HG03442 (cell line): ENCODE results near the gene SAMD1.
A peak's percentile ranks its signal among the peaks of the same experiment; 100 is the strongest.

Source experiments
- ATAC-seq: cut with Tn5 transposase; IDR thresholded peaks from one replicate; pipeline ENCODE4 v1.9.1; 2021; ENCODE audit warnings: mild to moderate bottlenecking, moderate library complexity; ENCODE audit not compliant: unreplicated experiment

SAMD1 gene

DNA sequence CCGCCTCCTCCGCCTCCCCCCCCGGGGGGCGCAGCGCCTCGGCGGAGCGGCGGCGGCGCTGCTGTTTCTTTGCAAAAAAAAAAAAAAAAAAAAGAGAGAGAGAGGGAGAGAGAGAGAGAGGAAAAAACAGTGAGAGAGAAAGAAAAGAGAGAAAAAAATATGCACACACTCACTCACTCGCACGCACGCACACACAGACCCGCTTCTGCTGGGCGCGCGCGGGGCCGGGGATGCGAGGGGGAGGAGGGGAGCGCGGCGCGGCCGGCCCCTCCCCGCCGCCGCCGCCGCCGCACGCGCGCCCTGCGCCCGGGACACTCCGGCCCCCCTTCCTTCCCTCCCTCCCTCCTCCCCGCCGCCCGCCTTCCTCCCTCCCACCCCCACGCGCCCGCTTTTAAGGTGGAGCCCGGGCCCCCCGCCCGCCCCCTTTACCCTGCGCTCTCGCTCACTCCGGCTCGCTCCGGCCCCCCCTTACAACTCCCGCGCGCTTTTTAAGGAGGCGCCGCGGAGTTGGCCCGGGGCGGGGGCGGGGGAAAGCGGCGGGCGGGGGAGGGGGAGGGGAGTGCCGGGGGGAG is at the start of gene SAMD1:
Gene SAMD1, minus strand, starts transcription at position 243 of the 572 bp plus-strand sequence.
- ATAC-seq: peak; percentile 33

- no peak for ATAC-seq
Measured at GRCh38 chr19:14139944-14140343, 49.4 kb upstream of the SAMD1 start.

DNA sequence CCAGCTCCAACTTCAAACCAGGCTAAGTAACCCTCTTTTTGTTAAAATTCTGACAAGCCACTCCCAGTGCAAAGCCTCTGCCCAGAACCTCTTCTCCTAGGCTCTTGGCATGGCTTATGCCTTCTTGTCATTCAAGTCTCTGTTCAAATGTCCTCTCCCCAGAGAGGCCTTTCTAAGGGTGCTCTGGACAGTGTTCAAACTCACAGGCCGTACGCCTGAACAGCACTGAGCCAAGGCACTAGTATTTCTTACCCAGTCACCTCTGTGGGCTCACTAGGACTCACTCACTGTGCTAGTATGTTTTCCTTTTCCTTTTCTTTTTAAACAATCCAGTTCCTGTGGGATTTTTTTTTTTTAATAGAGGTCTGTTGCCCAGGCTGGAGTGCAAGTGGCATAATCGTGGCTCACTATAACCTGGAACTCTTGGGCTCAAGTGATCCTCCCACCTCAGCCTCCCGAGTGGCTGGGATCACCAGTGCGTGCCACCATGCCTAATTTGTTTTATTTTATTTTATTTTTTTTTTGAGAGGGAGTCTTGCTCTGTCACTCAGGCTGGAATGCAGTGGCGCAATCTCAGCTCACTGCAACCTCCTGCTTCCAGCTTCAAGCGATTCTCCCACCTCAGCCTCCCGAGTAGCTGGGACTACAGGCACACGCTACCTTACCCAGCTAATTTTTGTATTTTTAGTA is 48.2 kb upstream of the SAMD1 start:
- no peak for ATAC-seq

DNA sequence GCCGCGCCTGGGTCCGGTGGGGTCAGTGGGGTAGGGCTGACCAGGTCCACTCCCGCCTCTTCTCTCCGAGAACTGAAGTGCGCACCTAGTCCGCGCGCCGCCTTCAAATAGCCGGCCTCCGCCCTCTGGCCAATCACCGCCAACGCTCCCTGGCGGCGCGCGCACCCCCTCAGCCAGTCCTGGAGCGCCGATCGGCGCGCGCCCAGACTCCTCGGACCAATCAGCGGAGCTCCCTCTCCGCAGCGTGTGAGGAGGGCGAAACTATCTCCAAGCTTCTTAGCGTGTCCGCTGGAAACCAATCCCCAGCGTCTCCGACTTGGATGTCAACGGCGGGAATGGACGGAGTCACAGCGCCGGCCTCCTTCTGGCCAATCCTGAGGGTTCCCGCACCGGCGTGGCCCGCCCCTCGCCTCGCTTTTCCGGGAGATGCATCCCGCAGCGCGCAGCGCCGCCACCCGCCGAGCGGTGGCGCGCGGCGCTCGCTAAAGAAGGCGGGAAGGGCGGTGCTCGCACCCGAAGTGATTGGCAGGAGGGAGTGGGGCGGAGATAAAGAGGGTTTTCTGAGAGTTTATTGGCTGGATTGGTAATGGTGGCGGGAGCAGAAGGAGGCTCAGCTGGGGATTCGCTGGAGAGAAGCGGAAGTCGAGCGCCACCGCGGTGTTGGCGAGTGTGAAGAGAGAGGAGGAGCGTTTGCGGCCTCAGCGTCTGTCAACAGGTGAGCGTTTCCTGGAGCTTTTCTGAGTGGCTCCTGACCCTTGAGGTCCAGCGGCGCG is 46.1 kb upstream of the SAMD1 start, which contains the start of gene ASF1B:
Gene ASF1B, minus strand, starts transcription at position 81 of the 773 bp plus-strand sequence. CDS start 133 bp downstream, outside the sequence.
- peak; percentile 82 for ATAC-seq

GRCh38 chr19:14135985-14136508 is 45.5 kb upstream of the SAMD1 start:
- no peak for ATAC-seq

DNA sequence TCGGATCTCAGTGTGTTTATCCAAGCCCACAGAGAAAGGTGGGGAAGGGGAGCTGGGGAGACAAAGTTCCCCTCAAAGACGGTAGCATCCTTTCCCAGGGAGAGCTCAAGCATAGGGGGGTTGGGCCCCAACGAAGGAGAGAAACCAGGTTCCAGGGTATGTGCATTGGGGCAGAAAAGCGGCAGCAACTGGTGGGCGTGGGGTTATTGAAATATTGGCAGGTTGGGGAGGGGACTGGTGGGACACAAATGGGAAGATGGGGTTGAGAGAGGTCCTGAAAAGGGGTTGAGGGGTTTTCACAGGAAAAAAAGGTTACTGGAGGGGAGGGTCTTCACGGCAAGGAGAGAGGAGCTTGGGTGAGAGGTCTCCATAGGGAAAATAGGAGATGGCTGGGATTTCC is 44.8 kb upstream of the SAMD1 start:
- no peak for ATAC-seq

DNA sequence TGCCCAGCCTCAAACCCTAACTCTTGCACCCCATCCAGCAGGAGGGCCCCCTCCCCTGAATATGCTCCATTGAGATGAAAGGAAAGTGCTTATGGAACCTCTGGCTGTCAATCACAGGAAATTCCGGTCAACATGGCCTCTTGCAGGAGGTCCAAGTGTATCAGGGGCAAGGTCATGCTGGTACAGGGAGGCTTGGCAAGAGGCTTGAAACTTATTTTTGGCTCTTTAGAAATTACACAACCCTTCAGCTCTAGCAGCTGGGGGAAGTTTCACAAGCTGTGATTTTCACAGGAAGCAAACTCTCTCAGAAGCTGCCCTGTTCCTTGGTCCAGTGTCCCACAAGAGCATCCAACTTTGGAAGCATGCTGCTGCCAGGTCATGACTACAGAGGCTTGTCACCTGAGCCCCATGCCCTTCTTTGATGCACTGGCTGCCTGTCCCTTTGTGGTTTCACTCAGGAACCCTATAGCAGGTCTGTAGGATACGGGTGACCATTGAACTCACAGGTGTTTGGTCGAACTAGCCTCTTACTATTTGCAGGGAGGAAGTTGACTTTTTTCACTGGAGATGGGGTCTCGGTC is 37.5 kb upstream of the SAMD1 start:
- ATAC-seq: no peak

GRCh38 chr19:14127176-14127575 is 36.6 kb upstream of the SAMD1 start:
- no peak for ATAC-seq

GRCh38 chr19:14122924-14123323 is 32.4 kb upstream of the SAMD1 start:
- ATAC-seq: no peak

DNA sequence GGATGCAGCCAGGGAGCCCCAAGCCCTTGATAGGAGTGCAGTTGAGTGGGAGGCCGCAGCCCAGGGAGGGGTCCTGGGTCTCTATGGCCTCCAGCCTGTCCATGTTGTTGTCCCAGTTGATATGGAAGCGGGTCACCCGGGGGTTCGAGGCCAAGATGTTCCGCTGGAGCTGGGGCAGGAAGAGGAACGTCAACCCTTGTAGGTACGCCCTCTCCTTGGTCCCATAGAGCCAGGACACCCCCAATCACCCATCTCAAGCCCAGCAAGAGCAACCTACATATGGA is 29.9 kb upstream of the SAMD1 start:
- no peak for ATAC-seq

GRCh38 chr19:14119644-14120496 is 29.3 kb upstream of the SAMD1 start:
- no peak for ATAC-seq

- no peak for ATAC-seq
Measured at GRCh38 chr19:14119146-14119545, 28.6 kb upstream of the SAMD1 start.

DNA sequence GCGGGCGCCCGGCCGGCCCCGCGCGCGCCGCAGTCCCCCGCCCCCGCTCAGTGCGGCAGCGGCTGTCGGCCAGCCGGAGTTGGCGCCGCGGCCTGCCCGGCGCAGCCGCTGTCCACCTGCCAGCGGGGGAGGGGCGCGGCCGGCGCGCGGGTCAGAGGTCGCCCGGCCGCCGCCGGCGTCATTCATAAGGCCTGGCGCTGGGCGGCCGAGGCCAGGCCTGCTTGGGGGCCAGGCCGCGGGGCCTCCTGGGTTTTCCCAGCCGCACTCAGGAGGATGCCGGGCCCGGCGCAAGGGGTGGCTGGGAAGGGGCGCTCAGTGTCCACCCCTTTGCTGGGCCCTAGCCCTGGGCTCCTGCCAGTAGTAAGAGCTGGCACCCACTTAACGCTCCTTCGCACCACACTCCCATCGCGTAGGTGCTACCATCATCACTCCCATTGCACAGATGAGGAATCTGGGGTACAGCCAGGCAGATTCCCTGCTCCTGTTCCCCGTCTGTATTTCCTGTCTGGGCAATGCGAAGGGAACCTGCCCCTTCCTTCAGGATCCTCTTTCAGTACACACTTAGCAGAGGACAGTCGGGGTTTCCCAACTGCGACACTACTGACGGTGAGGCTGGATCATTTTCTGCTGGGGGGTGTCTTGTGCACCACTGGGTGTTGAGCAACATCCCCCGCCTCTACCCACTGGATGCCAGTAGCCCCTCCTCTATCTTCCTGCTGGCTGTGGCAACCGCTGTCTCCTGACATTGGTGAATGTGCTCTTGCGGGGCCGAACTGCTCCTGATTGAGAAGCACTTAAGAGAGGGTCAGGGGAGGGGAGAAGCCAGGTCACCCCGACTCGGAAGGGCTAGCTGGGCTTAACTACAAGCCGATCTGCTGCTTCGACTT is 27.9 kb upstream of the SAMD1 start:
- peak; percentile 26 for ATAC-seq

DNA sequence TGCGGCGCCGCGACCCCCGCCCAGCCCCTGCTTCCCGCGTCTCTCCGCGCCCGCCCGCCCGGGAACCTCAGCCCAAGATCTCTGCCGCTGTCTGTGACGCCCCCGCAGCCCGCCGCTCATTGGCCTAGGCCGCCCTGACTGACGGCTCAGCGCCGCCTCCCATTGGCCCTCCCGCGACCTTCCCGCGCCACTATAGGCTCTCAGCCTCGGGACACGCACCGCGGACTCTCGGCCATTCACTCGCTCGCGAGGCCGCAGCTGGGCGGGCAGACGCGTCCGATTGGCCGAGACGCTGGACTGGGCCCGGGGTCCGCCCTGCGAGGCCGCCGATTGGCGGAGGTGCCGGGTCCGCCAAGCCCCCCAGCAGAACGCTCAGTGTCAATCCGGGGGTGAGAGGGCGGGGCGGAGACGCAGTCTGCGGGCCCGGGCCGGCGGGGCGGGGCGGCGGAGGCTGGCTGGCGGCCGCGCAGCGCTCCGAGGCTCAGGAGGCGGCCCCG is 27.2 kb upstream of the SAMD1 start, which contains the start of gene PRKACA:
Gene PRKACA, minus strand, starts transcription at position 95 of the 497 bp plus-strand sequence. CDS start 215 bp downstream, outside the sequence.
- peak; percentile 81 for ATAC-seq

- no peak for ATAC-seq
Measured at GRCh38 chr19:14116918-14117578, 26.5 kb upstream of the SAMD1 start.

DNA sequence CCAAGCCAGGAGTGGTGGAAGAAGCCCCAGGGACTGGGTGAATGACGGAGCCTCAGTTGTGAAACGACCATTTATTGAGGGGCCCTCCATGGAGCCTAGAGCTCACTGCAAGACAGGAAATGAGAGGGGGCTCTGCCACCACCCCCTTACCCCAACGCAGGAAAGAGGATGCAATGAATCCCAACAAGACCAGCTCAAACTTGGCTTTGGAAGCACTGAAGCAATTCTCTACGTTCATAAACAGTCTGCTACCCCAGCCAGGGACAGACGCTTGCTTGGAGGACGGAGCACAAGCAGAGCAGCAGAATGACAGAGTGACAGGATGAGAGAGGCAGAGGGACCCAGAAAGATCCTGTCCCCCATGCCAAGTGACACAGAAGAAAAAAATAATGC is 26.0 kb upstream of the SAMD1 start:
- no peak for ATAC-seq

GRCh38 chr19:14115756-14116155 is 25.2 kb upstream of the SAMD1 start:
- no peak for ATAC-seq

DNA sequence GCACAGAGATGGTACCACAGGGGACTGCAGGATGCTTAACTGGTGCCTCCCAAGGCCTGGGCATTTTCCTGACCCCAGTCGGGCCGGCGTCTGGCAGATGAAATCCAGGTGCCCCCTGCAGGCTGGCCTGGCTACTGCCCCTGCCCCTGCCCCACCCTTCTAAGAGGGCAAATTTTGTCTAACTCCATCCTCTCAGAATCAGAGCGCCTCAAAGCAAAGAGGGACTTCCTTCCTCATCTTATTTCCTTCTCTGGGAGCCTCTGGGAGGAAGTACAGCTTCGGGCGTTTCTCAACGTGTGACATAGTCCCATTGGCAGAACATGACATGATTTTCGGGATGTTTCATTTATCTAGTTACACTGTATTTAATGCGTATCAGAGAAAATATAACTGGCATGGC is 24.3 kb upstream of the SAMD1 start:
- ATAC-seq: no peak

- ATAC-seq: no peak
Measured at GRCh38 chr19:14114439-14114838, 23.9 kb upstream of the SAMD1 start.
